Stomach (tissue), 9 donors: ENCODE results near the gene RABGAP1L. TPM values are rescaled to one million over a fixed set of nuclear protein-coding genes. Genes with fewer than 3 reads are reported as not detected.
"Not testable (repeated sequence)": the region's sequence is repeated elsewhere in the genome, so short reads cannot be mapped to it uniquely, and the experiment has no call there.

Experiments used
- DNase-seq, 2 donors: peaks; one replicate each; pipeline versions ENCODE4 v3.0.0 to v3.0.0-alpha.2; 2013 to 2019
- H3K27ac ChIP-seq, 5 donors: fragments of 200-600 bp in 4 of 5; sonication (generic) in 4 of 5; one replicate each; pipeline ENCODE4 v1.5.1; 2013 to 2019; ENCODE audit warnings: mild to moderate bottlenecking in 1 of 5, moderate library complexity in 1 of 5
- H3K27me3 ChIP-seq, 3 donors: fragments of 200-600 bp; sonication (generic); one replicate each; pipeline ENCODE4 v1.5.1; 2017 to 2019; ENCODE audit warnings: mixed run types in 1 of 3
- H3K36me3 ChIP-seq, 4 donors: fragments of 200-600 bp; sonication (generic); 1 replicate in 3 of 4; 2 replicates in 1 of 4; pipeline ENCODE4 v1.5.1; 2016 to 2019
- H3K4me1 ChIP-seq, 4 donors: fragments of 200-600 bp; sonication (generic); one replicate each; pipeline ENCODE4 v1.5.1; 2016 to 2019
- H3K4me3 ChIP-seq, 4 donors: fragments of 200-600 bp; sonication (generic) in 3 of 4; one replicate each; pipeline ENCODE4 v1.5.1; 2016 to 2019; ENCODE audit warnings: mild to moderate bottlenecking in 1 of 4
- H3K9me3 ChIP-seq, 4 donors: fragments of 200-600 bp; sonication (generic); one replicate each; pipeline ENCODE4 v1.5.1; 2016 to 2019
- EP300 ChIP-seq: sonication (generic); formaldehyde crosslinking; IDR thresholded peaks from one replicate; pipeline ENCODE4 v1.6.1; 2017; ENCODE audit warnings: antibody characterized with exemption
- POLR2A ChIP-seq, 4 donors: fragments of 450-650 bp; IDR thresholded peaks; one replicate each; pipeline ENCODE4 v1.6.1; 2016; ENCODE audit warnings: antibody characterized with exemption in 4 of 4, control low read depth in 2 of 4, mild to moderate bottlenecking in 1 of 4, moderate library complexity in 1 of 4
- POLR2AphosphoS5 ChIP-seq, 3 donors: sonication (generic); formaldehyde crosslinking; IDR thresholded peaks; one replicate each; pipeline ENCODE4 v1.6.1; 2016; ENCODE audit warnings: antibody characterized with exemption in 3 of 3
- WGBS, 5 donors: extraction: QIAGEN DNeasy Blood & Tissue Kit in 3 of 5; methylation state at CpG; one replicate each; pipeline versions ENCODE4 v1.1.5 to v1.1.7; 2013 to 2018; 5-methylcytosine and 5-hydroxymethylcytosine counted together
- intact Hi-C: fragments of 100-400 bp; cut with DNase I; formaldehyde crosslinking; loops from one replicate; pipeline ENCODE4 v1.15.1; 2023; ENCODE audit warnings: low total_unique reads
- polyA plus RNA-seq, 3 donors: library from polyadenylated mRNA; stranded (reverse); fragments of 200-250 nt; gene quantifications; one replicate each; pipeline ENCODE4 v1.2.3, GENCODE V29; 2013
- total RNA-seq, 5 donors: library from RNA; depleted of rRNA; stranded (reverse); fragments of >200 nt; gene quantifications; one replicate each; pipeline versions ENCODE4 v1.1.0 to v1.2.3, GENCODE V29; 2014 to 2016
- TF ChIP-seq, protein P1 (sequence below), 7 experiments: fragments of 450-650 bp in 4 of 7; fragments of 200-600 bp in 3 of 7; sonication (generic) in 3 of 7; IDR thresholded peaks; one replicate each; pipeline ENCODE4 v1.5.1; 2016 to 2019; ENCODE audit warnings: antibody characterized with exemption in 7 of 7, control low read depth in 2 of 7, mild to moderate bottlenecking in 1 of 7
- donor health status: healthy with polysubstance abuse.
- donor health status: Bipolar disorder and iron deficiency.
- donor health status: healthy.

Gene RABGAP1L
- total and polyA plus RNA-seq, 8 donors, result 14.2 to 238 (median 57.9) TPM

DNA sequence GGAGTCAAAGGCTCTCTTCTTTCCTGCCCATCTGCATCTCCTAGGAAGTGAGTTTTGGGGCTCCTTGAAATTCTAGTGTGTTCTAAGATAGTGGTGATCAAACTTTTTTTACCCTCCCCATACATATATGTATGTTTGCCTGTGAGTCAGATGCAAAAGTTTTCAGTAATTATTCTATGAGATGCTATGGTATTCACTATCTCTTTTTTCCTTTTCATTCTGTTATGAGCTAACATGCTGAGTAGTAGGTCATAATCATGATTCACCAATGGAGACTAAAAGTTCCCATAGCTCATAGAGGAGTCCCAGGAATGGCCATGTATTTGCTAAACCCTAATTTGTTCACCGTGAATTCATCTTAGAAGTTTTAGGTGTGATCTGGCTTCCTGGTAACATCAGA, 424.0 kb downstream of the RABGAP1L start:
- DNase-seq, result no peak
- Histone ChIP-seq H3K36me3 (peaks cover 0 to 15% (median 0%) of the 10 kb centered on the region in 4 donors), H3K9me3 (peaks cover 0 to 15% (median 4%) of the 10 kb centered on the region in 4 donors), H3K27me3 (no peaks in the 10 kb centered on the region), H3K27ac (no peak overlapping the region), H3K4me1 (no peaks in the 10 kb centered on the region), H3K4me3 (no peak overlapping the region)
- intact Hi-C loops, result no loop called here
- TF ChIP-seq EP300, result no peak
- WGBS, 5 donors, result 47 to 89% (median 83%) methylated on average over 1 of the region's 1 CpG

DNA sequence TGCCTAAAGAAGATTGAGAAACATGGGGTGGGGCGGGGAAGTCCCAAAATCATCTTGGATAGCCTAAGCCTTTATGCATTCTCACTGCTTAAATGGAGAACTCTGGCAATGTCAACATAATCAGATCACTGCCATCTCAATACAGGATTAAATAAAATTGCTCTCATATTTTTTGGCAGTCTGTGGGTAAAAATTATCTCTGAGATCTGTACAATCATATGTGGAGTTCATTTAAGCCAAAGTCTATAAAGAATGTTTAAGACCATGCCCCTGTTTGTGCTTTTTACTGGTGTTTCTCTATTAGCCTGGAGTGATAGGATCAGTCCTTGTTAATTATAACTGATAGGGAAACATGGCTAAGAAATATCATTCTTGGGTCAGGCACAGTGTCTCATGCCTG, 424.8 kb downstream of the RABGAP1L start:
- intact Hi-C loops, result no loop called here
- Histone ChIP-seq H3K4me3 (no peak overlapping the region), H3K27me3 (no peaks in the 10 kb centered on the region), H3K9me3 (peaks cover 0 to 21% (median 9%) of the 10 kb centered on the region in 4 donors), H3K36me3 (peaks cover 0 to 15% (median 0%) of the 10 kb centered on the region in 4 donors), H3K4me1 (no peaks in the 10 kb centered on the region), H3K27ac (no peak overlapping the region)
- WGBS, 5 donors, result 91 to 100% (median 96%) methylated on average over 1 of the region's 1 CpG
- TF ChIP-seq EP300 (no peak), POLR2A (IDR thresholded peaks at IDR 0.05) (no peak), POLR2AphosphoS5 (IDR thresholded peaks at IDR 0.05) (no peak)
- TF ChIP-seq, protein P1, sequence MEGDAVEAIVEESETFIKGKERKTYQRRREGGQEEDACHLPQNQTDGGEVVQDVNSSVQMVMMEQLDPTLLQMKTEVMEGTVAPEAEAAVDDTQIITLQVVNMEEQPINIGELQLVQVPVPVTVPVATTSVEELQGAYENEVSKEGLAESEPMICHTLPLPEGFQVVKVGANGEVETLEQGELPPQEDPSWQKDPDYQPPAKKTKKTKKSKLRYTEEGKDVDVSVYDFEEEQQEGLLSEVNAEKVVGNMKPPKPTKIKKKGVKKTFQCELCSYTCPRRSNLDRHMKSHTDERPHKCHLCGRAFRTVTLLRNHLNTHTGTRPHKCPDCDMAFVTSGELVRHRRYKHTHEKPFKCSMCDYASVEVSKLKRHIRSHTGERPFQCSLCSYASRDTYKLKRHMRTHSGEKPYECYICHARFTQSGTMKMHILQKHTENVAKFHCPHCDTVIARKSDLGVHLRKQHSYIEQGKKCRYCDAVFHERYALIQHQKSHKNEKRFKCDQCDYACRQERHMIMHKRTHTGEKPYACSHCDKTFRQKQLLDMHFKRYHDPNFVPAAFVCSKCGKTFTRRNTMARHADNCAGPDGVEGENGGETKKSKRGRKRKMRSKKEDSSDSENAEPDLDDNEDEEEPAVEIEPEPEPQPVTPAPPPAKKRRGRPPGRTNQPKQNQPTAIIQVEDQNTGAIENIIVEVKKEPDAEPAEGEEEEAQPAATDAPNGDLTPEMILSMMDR (IDR thresholded peaks at IDR 0.05), result no peak
- no peak for DNase-seq

DNA sequence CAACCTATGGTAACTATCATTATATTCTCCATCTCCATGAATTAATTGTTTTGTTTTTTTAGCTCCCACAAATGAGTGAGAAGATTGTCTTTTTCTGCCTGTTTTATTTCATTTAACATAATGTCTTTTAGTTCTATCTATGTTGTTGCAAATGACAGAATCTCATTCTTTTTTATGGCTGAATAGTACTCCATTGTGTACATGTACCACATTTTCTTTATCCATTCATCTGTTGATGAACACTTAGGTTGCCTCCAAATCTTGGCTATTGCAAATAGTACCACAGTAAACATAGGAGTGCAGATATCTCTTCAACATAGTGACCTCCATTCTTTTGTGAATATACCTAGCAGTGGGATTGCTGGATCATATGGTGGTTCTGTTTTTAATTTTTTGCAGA, 429.3 kb downstream of the RABGAP1L start:
- H3K27ac ChIP-seq, intact Hi-C loops, DNase-seq, H3K4me1 ChIP-seq, H3K4me3 ChIP-seq, H3K27me3 ChIP-seq: not testable (repeated sequence)
- peaks cover 0 to 15% (median 0%) of the 10 kb centered on the region in 4 donors for H3K36me3 ChIP-seq
- peaks cover 0 to 26% (median 9%) of the 10 kb centered on the region in 4 donors for H3K9me3 ChIP-seq

DNA sequence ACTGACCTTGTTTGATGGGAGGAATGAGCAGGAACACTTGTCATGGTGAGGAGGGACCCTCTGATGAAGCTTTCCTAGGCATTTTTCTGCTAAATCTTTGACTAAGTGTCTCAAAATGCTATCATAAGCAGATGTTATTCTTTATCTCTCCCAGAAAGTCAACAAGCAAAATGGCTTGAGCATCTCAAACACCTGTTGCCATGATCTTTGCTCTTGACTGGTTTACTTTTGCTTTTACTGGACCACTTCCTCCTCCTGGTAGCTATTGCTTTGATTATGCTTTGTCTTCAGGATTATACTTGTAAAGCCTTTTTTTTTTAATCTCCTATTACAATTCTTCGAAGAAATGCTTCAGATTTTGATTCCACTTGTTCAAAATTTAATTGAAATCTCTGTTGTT, 445.9 kb downstream of the RABGAP1L start:
- Histone ChIP-seq H3K9me3 (peaks cover 0 to 15% (median 0%) of the 10 kb centered on the region in 4 donors), H3K36me3 (peaks cover 3 to 8% (median 6%) of the 10 kb centered on the region in 4 donors), H3K27ac (no peak overlapping the region), H3K4me1 (no peaks in the 10 kb centered on the region), H3K4me3 (no peak overlapping the region), H3K27me3 (no peaks in the 10 kb centered on the region)
- TF ChIP-seq POLR2AphosphoS5 (IDR thresholded peaks at IDR 0.05) (no peak), POLR2A (IDR thresholded peaks at IDR 0.05) (no peak), EP300 (no peak)
- TF ChIP-seq, protein P1 (IDR thresholded peaks at IDR 0.05), result no peak
- intact Hi-C loops, result no loop called here
- DNase-seq, result no peak
- 86 to 94% (median 91%) methylated on average over 1 of the region's 1 CpG for WGBS, 5 donors

DNA sequence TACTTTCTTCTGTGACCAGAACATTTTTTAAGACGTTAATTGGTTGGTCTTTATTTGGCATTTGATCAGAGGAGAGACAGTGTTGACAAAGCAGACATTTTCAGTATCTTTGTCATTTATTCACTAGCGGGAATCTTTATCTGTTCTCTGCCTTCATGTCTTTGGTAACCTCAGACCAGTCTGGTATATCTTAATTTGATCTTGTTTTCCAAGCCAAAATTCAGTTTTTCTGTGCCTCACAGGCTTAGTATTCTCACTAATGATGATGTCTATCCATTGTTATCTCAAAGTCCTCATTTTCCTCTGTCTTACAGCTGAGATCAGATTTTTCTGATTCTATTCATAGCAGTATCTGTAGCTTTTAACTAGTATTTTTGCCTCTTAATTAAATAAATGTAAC, 447.2 kb downstream of the RABGAP1L start:
- WGBS, 5 donors, result 82 to 88% (median 86%) methylated on average over 2 of the region's 2 CpGs
- H3K36me3 ChIP-seq, result peaks cover 3 to 8% (median 6%) of the 10 kb centered on the region in 4 donors
- peaks cover 0 to 15% (median 0%) of the 10 kb centered on the region in 4 donors for H3K9me3 ChIP-seq
- intact Hi-C loops, result no loop called here
- no peak overlapping the region for H3K4me3 ChIP-seq
- DNase-seq, result no peak
- H3K27me3 ChIP-seq, result no peaks in the 10 kb centered on the region
- TF ChIP-seq, protein P1 (IDR thresholded peaks at IDR 0.05), result no peak
- TF ChIP-seq POLR2AphosphoS5 (IDR thresholded peaks at IDR 0.05), result no peak
- TF ChIP-seq EP300, result no peak
- TF ChIP-seq POLR2A (IDR thresholded peaks at IDR 0.05), result no peak
- H3K27ac ChIP-seq, result no peak overlapping the region
- H3K4me1 ChIP-seq, result no peaks in the 10 kb centered on the region

DNA sequence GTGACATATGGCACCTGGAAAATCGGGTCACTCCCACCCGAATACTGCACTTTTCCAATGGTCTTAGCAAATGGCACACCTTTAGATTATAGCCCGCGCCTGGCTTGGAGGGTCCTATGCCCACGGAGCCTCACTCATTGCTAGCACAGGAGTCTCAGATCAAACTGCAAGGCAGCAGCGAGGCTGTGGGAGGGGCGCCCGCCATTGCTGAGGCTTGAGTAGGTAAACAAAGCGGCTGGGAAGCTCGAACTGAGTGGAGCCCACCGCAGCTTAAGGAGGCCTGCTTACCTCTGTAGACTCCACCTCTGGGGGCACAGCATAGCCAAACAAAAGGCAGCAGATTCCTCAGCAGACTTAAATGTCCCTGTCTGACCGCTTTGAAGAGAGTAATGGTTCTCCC, 458.6 kb downstream of the RABGAP1L start:
- peaks cover 0 to 10% (median 0%) of the 10 kb centered on the region in 4 donors for H3K9me3 ChIP-seq
- H3K36me3 ChIP-seq, intact Hi-C loops, DNase-seq, H3K4me3 ChIP-seq, H3K27ac ChIP-seq, H3K27me3 ChIP-seq, H3K4me1 ChIP-seq: not testable (repeated sequence)
- 91 to 97% (median 95%) methylated on average over 12 of the region's 12 CpGs for WGBS, 5 donors
